GM23338 (cell line): Measurements from ENCODE around the gene PICK1.
A peak's percentile ranks its signal among the peaks of the same experiment; 100 is the strongest.

ENCODE experiments used
- CREB1 ChIP-seq: fragments of 250-450 bp; sonication (Bioruptor Pico); IDR thresholded peaks from 2 replicates; pipeline ENCODE4 v1.5.0; 2020; ENCODE audit warnings: low read depth, mild to moderate bottlenecking, moderate library complexity
- CTCF ChIP-seq, 2 experiments: fragments of 200-600 bp in 1 of 2; sonication (generic) in 1 of 2; conservative IDR thresholded peaks; 2 replicates each; pipeline versions ENCODE4 v1.5.1 to v1.6.1; 2016 to 2017; ENCODE audit warnings: antibody characterized with exemption in 2 of 2, low read depth in 2 of 2, mild to moderate bottlenecking in 2 of 2, moderate library complexity in 1 of 2
- ETS1 ChIP-seq: IDR thresholded peaks from 2 replicates; pipeline ENCODE4 v1.6.1; 2016; ENCODE audit warnings: antibody characterized with exemption
- EZH2 ChIP-seq: fragments of 200-600 bp; sonication (generic); IDR thresholded peaks from one replicate; pipeline ENCODE4 v1.8.0; 2017; ENCODE audit warnings: antibody characterized with exemption, mild to moderate bottlenecking, low read depth; ENCODE audit not compliant: unreplicated experiment
- EZH2phosphoT487 ChIP-seq: fragments of 200-600 bp; sonication (generic); IDR thresholded peaks from one replicate; pipeline ENCODE4 v1.8.1; 2018; ENCODE audit warnings: antibody characterized with exemption; ENCODE audit not compliant: unreplicated experiment
- JUNB ChIP-seq: IDR thresholded peaks from one replicate; pipeline ENCODE4 v1.6.1; 2016; ENCODE audit warnings: antibody characterized with exemption; ENCODE audit not compliant: unreplicated experiment
- NANOG ChIP-seq: IDR thresholded peaks from 2 replicates; pipeline ENCODE4 v1.6.1; 2016; ENCODE audit warnings: antibody characterized with exemption, borderline replicate concordance
- POLR2AphosphoS5 ChIP-seq: IDR thresholded peaks from 2 replicates; pipeline ENCODE4 v1.6.1; 2016; ENCODE audit warnings: antibody characterized with exemption, low read depth
- STAT1 ChIP-seq: IDR thresholded peaks from one replicate; pipeline ENCODE4 v1.6.1; 2016; ENCODE audit warnings: antibody characterized with exemption; ENCODE audit not compliant: unreplicated experiment
- ZNF114 ChIP-seq: fragments of 250-450 bp; sonication (Bioruptor Pico); IDR thresholded peaks from 2 replicates; pipeline ENCODE4 v1.5.0; 2020; ENCODE audit warnings: mild to moderate bottlenecking, moderate library complexity
- ZNF331 ChIP-seq: fragments of 250-450 bp; sonication (Bioruptor Pico); IDR thresholded peaks from 2 replicates; pipeline ENCODE4 v1.5.0; 2020; ENCODE audit warnings: low read depth, mild to moderate bottlenecking, moderate library complexity
- ZNF462 ChIP-seq: fragments of 250-450 bp; sonication (Bioruptor Pico); IDR thresholded peaks from 2 replicates; pipeline ENCODE4 v1.5.0; 2020; ENCODE audit warnings: mild to moderate bottlenecking, moderate library complexity
- TF ChIP-seq, protein P1 (sequence below): IDR thresholded peaks from one replicate; pipeline ENCODE4 v1.6.1; 2018; ENCODE audit warnings: antibody characterized with exemption; ENCODE audit not compliant: unreplicated experiment

GRCh38 chr22:38124236-38124974, 67.2 kb downstream of the PICK1 start:
- TF ChIP-seq EZH2 (no peak), CTCF (conservative IDR thresholded peaks at IDR 0.05; ENCODE audit: low read depth in 2 of 2) (peak; percentile 1 to 56; a peak in 2 of 4 replicates), POLR2AphosphoS5 (no peak), NANOG (no peak), EZH2phosphoT487 (no peak), STAT1 (no peak), CREB1 (CRISPR knock-in tag) (no peak), JUNB (no peak), ZNF114 (CRISPR knock-in tag) (no peak), ETS1 (no peak), ZNF331 (CRISPR knock-in tag) (no peak), ZNF462 (CRISPR knock-in tag) (no peak)
- TF ChIP-seq, protein P1, sequence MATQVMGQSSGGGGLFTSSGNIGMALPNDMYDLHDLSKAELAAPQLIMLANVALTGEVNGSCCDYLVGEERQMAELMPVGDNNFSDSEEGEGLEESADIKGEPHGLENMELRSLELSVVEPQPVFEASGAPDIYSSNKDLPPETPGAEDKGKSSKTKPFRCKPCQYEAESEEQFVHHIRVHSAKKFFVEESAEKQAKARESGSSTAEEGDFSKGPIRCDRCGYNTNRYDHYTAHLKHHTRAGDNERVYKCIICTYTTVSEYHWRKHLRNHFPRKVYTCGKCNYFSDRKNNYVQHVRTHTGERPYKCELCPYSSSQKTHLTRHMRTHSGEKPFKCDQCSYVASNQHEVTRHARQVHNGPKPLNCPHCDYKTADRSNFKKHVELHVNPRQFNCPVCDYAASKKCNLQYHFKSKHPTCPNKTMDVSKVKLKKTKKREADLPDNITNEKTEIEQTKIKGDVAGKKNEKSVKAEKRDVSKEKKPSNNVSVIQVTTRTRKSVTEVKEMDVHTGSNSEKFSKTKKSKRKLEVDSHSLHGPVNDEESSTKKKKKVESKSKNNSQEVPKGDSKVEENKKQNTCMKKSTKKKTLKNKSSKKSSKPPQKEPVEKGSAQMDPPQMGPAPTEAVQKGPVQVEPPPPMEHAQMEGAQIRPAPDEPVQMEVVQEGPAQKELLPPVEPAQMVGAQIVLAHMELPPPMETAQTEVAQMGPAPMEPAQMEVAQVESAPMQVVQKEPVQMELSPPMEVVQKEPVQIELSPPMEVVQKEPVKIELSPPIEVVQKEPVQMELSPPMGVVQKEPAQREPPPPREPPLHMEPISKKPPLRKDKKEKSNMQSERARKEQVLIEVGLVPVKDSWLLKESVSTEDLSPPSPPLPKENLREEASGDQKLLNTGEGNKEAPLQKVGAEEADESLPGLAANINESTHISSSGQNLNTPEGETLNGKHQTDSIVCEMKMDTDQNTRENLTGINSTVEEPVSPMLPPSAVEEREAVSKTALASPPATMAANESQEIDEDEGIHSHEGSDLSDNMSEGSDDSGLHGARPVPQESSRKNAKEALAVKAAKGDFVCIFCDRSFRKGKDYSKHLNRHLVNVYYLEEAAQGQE, result no peak
